Measurements from ENCODE around the gene SLC38A9.

DNA sequence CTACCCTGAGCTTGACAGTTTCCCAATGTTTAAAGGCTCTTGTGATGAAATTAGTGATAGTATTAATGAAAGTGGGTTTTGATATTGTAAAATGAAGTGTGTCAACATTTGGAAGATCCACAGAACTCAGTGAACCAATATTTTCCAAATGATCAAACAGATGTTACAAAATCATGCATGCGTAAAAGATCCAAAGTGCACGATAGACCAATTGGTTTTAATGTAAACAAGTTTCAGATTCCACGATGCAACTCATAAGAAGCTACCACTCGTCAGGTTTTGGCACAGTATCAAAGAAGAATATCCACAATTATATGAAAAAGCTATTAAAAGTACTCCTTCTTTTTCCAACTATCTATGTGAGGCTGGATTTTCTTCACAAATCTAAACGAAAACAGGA, 82.3 kb downstream of the SLC38A9 start:
- TF ChIP-seq, protein P1, sequence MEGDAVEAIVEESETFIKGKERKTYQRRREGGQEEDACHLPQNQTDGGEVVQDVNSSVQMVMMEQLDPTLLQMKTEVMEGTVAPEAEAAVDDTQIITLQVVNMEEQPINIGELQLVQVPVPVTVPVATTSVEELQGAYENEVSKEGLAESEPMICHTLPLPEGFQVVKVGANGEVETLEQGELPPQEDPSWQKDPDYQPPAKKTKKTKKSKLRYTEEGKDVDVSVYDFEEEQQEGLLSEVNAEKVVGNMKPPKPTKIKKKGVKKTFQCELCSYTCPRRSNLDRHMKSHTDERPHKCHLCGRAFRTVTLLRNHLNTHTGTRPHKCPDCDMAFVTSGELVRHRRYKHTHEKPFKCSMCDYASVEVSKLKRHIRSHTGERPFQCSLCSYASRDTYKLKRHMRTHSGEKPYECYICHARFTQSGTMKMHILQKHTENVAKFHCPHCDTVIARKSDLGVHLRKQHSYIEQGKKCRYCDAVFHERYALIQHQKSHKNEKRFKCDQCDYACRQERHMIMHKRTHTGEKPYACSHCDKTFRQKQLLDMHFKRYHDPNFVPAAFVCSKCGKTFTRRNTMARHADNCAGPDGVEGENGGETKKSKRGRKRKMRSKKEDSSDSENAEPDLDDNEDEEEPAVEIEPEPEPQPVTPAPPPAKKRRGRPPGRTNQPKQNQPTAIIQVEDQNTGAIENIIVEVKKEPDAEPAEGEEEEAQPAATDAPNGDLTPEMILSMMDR (IDR thresholded peaks at IDR 0.05; ENCODE audit: low read length): no peak
- TF ChIP-seq EZH2 (IDR thresholded peaks at IDR 0.05; ENCODE audit: borderline replicate concordance, low read length): no peak

Data from OCI-LY1 (cell line).